ENCODE measurements around the gene LAMA2.

Gene LAMA2

DNA sequence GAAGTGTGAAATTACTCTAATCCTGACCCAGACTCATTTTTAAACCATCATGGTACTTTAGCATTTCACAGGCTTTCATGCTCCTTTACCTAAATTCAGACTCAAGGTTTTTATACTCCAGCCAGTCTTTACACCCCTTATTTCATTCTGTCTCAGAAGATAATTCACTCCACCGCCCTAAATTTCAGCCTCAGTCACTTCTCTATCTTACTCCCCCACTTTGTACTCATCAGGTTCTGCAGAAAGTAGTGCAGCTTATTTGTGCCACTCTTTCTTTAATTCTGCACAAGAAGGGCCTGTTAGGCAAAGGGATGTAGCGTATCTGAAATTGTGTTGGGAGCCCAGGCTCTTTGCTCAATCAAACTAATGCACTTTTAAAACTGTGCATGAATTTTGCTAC, 621.5 kb downstream of the LAMA2 start:
- no peak overlapping the region for H3K4me3 ChIP-seq (ENCODE audit: low read depth, low read length)
- no peaks in the 10 kb centered on the region for H3K36me3 ChIP-seq
- H3K27me3 ChIP-seq (ENCODE audit: insufficient read depth, low read depth, severe bottlenecking) = no peaks in the 10 kb centered on the region
- H3K9me3 ChIP-seq (ENCODE audit: severe bottlenecking) = no peaks in the 10 kb centered on the region
- no peak for DNase-seq
- H3K27ac ChIP-seq = no peak overlapping the region
- TF ChIP-seq, protein P1, sequence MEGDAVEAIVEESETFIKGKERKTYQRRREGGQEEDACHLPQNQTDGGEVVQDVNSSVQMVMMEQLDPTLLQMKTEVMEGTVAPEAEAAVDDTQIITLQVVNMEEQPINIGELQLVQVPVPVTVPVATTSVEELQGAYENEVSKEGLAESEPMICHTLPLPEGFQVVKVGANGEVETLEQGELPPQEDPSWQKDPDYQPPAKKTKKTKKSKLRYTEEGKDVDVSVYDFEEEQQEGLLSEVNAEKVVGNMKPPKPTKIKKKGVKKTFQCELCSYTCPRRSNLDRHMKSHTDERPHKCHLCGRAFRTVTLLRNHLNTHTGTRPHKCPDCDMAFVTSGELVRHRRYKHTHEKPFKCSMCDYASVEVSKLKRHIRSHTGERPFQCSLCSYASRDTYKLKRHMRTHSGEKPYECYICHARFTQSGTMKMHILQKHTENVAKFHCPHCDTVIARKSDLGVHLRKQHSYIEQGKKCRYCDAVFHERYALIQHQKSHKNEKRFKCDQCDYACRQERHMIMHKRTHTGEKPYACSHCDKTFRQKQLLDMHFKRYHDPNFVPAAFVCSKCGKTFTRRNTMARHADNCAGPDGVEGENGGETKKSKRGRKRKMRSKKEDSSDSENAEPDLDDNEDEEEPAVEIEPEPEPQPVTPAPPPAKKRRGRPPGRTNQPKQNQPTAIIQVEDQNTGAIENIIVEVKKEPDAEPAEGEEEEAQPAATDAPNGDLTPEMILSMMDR (IDR thresholded peaks at IDR 0.05; ENCODE audit: low read depth, low read length) = no peak

DNA sequence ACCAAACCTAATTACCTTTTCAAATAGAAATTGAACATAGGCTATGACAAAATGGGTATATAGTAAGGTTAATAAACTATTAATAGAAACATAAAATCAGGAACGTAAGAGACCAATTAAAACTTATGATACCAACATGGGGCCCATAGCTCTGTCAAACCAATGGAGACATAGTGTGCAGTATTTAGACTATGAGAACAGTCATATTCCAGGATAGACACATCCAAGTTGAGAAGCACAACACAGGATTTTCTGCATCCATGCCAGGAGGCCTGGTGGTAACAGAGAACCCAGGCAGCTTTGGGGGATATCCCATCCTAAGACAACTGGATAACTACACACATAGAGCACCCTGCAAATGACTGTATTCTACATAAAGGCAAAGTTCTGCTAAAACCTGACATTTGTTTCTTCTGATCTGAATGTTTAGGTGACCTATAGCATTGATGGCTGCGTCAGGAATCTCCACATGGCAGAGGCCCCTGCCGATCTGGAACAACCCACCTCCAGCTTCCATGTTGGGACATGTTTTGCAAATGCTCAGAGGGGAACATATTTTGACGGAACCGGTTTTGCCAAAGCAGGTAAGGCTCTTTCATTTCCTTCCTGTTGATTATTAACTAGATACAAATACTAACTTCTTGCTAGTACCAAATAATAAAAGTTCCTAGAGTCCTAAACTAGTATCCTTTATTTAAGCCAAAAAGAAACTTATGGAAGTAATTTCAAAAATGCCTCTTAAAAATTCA, 624.3 kb downstream of the LAMA2 start:
- H3K27ac ChIP-seq = no peak overlapping the region
- no peaks in the 10 kb centered on the region for H3K27me3 ChIP-seq (ENCODE audit: insufficient read depth, low read depth, severe bottlenecking)
- no peaks in the 10 kb centered on the region for H3K36me3 ChIP-seq
- no peak for DNase-seq
- TF ChIP-seq, protein P1 (IDR thresholded peaks at IDR 0.05; ENCODE audit: low read depth, low read length) = no peak
- H3K4me3 ChIP-seq (ENCODE audit: low read depth, low read length) = no peak overlapping the region
- no peaks in the 10 kb centered on the region for H3K9me3 ChIP-seq (ENCODE audit: severe bottlenecking)

DNA sequence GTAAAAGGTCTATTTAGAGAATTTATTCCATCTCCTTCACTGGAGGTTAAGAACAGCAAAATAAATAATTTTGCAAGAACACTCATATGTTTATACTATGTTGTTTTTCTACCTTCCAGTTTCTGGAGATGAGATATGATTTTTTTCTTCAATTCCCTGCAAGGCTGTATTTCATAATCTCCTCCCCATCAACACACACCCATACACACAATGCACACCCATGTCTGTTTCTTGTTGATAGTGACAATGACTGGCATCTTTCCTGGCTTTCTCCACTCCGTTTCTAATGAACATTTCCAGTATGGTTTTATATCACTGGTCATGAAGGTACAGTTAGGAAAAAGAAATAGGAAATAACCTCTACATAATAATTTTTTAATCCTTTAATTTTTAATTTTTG, 624.9 kb downstream of the LAMA2 start:
- Histone ChIP-seq H3K36me3 (no peaks in the 10 kb centered on the region), H3K27me3 (ENCODE audit: insufficient read depth, low read depth, severe bottlenecking) (no peaks in the 10 kb centered on the region), H3K9me3 (ENCODE audit: severe bottlenecking) (no peaks in the 10 kb centered on the region), H3K4me3 (ENCODE audit: low read depth, low read length) (no peak overlapping the region), H3K27ac (no peak overlapping the region)
- TF ChIP-seq, protein P1 (IDR thresholded peaks at IDR 0.05; ENCODE audit: low read depth, low read length) = no peak
- no peak for DNase-seq

DNA sequence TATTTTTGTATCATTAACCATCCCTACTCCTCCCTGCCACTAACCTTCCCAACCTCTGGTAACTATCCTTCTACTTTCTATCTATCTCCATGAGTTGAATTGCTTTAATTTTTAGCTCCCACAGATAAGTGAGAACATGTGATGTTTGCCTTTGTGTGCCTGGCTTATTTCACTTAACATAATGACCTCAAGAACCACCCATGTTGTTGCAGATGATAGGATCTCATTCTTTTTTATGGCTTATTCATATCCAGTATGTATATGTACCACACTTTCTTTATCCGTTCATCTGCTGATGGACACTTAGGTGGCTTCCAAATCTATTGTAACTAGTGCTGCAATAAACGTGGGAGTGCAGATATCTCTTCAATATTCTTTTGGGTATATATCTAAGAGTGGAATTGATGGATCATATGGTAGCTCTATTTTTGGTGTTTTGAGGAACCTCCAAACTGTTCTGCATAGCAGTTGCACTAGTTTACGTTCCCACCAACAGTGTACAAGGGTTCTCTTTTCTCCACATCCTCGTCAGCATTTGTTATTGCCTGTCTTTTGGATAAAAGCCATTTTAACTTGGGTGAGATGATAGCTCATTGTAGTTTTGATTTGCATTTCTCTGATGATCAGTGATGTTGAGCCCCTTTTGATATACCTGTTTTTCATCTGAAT, 625.7 kb downstream of the LAMA2 start:
- no peaks in the 10 kb centered on the region for H3K36me3 ChIP-seq
- TF ChIP-seq, protein P1 (IDR thresholded peaks at IDR 0.05; ENCODE audit: low read depth, low read length) = no peak
- DNase-seq = no peak
- no peak overlapping the region for H3K4me3 ChIP-seq (ENCODE audit: low read depth, low read length)
- H3K9me3 ChIP-seq (ENCODE audit: severe bottlenecking) = no peaks in the 10 kb centered on the region
- H3K27me3 ChIP-seq (ENCODE audit: insufficient read depth, low read depth, severe bottlenecking) = no peaks in the 10 kb centered on the region
- no peak overlapping the region for H3K27ac ChIP-seq

DNA sequence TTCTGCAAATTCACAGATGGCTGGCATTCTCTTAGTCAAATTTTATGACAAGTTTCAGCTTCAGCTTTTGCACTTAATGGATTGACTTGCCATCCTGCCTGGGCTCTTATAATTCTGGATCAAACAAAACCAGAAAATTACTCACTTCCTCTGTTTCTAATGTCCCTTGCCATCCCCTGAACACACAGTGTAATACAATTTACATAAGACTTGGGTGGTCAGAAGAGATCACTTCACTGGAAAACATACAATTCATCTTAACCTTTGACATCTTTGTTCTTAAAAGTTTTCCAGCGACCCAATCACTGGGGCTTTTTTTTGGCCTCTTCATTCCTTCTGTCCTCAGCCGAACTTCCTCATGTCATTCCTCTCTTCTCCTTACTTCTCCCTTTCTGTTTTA, 628.0 kb downstream of the LAMA2 start:
- no peaks in the 10 kb centered on the region for H3K36me3 ChIP-seq
- TF ChIP-seq, protein P1 (IDR thresholded peaks at IDR 0.05; ENCODE audit: low read depth, low read length) = no peak
- no peak for DNase-seq
- no peak overlapping the region for H3K27ac ChIP-seq
- H3K27me3 ChIP-seq (ENCODE audit: insufficient read depth, low read depth, severe bottlenecking) = no peaks in the 10 kb centered on the region
- H3K9me3 ChIP-seq (ENCODE audit: severe bottlenecking) = no peaks in the 10 kb centered on the region
- no peak overlapping the region for H3K4me3 ChIP-seq (ENCODE audit: low read depth, low read length)

All from WERI-Rb-1 (cell line).